GM18498 (cell line): ENCODE results near the gene KCNG1.
"Not testable (repeated sequence)": the region's sequence is repeated elsewhere in the genome, so short reads cannot be mapped to it uniquely, and the experiment has no call there.

Experiments used
- ATAC-seq: cut with Tn5 transposase; IDR thresholded peaks from one replicate; pipeline ENCODE4 v1.9.1; 2021; ENCODE audit warnings: mild to moderate bottlenecking, moderate library complexity; ENCODE audit not compliant: unreplicated experiment

The KCNG1 gene, protein sequence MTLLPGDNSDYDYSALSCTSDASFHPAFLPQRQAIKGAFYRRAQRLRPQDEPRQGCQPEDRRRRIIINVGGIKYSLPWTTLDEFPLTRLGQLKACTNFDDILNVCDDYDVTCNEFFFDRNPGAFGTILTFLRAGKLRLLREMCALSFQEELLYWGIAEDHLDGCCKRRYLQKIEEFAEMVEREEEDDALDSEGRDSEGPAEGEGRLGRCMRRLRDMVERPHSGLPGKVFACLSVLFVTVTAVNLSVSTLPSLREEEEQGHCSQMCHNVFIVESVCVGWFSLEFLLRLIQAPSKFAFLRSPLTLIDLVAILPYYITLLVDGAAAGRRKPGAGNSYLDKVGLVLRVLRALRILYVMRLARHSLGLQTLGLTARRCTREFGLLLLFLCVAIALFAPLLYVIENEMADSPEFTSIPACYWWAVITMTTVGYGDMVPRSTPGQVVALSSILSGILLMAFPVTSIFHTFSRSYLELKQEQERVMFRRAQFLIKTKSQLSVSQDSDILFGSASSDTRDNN

DNA sequence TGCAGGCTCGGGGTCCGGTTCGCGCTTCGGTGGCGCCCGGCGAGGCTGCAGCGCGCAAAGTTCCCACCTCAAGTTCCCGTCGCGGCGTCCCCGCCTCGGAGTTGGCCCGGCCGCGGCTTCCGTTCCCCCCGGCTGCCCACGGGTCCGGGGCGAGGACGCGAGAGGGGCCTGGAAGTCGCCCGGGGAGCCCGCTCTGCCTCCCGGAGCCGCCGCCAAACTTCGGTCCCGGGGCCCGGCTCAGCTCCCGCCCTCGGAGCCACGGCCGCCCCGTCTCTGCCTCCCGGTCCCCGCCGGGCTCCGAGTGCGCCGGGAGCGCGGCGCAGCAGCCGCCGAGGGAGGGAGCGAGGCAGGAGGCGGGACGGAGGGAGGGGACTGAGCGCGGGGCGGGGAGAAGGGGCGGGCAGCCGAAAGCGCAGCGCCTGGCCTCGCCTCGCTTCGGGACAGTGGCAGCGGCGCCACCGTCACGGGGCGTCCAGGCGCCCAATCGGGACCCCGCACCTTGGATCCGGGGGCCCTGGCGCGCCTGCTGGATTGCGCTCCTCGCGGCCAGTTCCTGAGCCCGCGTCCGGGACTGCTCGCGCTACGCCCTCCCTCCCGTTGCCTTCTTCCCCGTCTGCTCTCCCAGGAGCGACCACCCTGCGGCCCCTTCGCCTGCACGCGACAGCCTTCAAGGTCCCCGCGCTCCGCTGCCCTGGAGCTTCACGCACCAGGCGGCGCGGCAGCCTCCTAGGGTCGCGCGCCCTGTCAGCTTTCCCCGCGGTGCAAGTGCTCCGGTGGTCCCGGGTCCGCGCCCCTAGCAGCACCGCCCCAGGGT, at the start of gene KCNG1:
Gene KCNG1, minus strand, starts transcription at position 305 of the 814 bp plus-strand sequence. CDS start 12,769 bp downstream, outside the sequence.
- peak; percentile 86 for ATAC-seq

DNA sequence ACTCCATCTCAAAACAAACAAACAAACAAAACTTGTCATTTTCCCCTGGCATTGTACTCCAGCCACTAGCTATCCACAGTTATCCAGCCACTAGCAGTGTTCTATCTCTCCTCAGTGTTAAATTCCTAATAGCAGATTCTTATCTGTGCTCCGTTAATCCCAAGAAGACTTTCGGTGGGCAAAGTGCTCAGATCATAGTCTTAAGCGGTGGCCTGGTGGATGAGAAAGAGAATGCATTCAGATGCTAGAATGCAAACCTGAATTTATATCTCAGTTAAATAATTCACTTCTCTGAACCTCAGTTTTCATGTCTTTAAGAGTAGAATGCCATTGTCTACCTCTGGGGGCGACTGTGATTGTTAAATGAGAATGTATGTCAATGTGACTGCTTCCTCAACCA, 47.7 kb upstream of the KCNG1 start:
- ATAC-seq, result no peak

DNA sequence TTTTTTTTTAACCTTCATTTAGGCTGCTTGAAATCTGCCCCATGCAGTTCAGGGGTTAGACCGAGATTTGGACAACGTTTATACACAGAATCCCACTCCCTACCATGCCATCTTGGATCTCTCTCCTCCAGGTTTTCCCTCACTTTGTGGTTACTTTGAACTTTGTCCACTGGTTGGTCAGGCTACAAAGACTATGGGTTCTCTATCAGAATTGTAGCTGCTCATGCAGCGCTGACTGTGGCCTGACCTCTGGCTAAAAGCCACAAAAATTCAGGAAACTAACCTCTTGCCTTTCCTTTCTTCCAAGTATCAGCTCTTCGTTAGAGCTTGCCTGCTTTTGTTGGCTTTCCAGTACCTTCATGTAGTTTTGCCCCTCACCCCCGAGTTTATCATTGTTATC, 44.9 kb upstream of the KCNG1 start:
- ATAC-seq, result no peak

DNA sequence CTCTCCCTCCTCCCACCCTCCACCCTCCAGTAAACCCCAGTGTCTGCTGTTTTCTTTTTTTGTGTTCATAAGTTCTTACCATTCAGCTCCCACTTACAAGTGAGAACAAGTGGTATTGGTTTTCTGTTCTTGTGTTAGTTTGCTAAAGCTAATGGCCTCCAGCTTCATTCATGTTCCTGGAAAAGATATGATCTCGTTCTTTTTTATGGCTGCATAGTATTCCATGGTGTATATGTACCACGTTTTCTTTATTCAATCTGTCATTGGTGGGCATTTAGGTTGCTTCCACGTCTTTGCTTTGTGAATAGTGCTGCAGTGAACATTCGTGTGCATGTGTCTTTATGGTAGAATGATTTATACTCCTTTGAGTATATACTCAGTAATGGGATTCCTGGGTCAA, 42.7 kb upstream of the KCNG1 start:
- ATAC-seq, result no peak

DNA sequence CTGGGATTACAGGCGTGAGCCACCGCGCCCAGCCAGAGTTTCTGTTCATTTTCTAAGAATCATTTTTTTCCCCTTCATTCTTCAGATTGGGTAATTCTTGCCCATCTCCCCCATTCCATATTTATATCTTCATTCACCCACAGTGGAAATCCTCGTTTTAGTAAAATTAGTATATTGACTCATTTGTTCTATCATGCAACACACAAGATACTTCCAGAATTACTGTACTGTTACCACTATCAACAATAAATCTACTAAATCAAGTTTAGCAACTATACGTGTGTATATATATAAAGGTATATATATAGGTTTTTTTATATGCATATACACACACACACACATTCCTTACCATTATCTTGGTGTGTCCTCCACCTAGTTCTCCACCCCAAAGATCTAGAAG, 41.2 kb upstream of the KCNG1 start:
- ATAC-seq, result no peak

DNA sequence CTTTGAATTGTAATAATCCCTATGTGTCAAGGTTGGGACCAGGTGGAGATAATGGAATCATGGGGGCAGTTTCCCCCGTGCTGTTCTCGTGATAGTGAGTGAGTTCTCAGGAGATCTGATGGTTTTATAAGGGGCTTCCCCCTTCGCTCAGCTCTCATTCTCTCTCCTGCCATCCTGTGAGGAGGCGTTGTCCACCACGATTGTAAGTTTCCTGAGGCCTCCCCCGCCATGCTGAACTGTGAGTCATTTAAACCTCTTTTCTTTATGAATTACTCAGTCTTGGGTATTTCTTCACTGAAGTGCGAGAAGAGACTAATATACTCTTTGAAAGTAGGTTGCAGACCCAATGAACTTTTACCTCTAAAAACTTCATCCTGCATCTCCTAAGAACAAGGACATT, 39.2 kb upstream of the KCNG1 start:
- ATAC-seq, result no peak

DNA sequence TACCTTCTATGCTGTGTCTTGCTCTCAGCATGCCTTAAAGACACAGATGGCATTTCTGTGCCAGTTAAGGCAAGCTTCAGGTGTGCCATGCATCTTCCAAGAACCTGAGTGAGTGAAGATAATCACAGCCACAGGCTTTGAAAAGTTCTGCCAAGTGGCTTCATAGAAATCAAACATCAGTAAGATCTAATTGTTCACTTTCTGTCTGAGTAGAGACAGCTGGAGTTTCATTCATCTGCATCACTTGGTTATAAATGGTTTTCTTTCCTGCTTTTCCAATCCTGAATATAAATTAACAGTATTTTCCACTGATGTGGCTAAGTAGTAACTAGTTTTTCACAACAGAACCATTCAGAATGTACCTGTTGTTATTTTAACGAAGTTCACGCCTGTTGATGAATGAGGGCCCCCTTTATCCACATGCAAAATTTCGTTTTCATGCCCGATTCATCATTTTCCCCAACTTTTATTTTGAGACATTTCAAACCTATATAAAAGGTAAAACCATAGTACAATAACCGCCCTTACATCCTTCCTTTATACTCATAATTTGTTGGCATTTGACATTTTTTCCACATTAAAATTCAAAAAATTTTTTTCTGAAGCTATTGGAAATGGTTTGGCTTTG, 38.6 kb upstream of the KCNG1 start:
- ATAC-seq, result no peak

DNA sequence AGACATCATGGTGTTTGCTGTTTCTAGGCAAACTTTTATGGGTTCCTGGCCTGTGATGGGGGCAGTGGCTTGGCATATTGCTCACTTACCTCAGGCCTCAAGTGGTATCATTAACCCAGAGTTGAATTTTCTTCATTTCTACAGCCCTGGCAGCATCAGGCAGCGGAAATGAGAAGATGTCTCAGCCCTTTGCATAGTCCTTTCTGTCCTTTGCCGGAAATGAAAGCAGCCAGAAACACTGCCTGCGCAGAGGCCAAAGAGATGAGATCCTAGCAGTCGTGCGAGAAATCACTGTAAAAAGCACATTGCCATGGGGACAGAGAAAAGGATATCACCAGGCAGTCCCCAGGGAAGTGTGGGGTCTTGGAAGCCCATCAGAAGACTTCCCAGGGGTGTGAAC, 37.4 kb upstream of the KCNG1 start:
- no peak for ATAC-seq

DNA sequence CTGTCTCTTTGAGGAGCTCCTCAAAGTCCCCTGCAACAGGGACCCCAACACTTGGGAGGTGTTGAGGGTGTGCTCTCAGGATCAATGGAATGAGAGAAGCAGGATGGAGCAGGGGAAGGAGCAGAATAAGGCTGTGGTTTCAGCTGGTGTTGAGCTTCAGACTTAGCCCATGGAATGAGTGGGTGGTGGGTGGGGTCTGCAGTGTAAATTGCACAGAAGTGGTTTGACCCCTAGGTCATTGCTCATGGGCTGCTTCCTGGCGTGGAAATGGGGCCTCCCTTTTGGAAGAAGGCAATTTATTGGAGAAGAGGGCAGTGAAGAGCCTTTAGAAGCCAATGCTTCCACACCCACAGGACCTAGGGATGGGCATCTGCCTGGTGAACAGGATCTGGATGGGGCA, 37.0 kb upstream of the KCNG1 start:
- ATAC-seq, result no peak

DNA sequence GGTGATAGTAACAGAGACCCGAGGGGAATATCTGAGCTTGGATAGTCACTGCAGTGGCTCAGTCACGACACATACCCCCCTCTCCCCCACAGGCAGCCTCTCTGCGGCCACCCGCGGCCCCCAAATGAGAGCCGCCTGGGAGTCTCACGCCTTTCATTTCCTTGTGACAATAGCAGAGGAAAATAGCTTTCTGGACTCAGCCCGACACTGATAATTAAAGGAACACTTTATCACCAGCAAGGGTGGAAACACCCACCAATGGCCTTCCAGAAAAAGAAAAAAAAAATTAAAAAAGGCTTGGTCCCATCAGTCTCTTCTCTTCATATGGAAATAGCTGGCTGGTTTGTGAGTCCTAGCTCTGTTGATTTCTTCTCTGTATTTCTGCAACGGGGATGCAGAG, 35.1 kb upstream of the KCNG1 start:
- ATAC-seq, result no peak

DNA sequence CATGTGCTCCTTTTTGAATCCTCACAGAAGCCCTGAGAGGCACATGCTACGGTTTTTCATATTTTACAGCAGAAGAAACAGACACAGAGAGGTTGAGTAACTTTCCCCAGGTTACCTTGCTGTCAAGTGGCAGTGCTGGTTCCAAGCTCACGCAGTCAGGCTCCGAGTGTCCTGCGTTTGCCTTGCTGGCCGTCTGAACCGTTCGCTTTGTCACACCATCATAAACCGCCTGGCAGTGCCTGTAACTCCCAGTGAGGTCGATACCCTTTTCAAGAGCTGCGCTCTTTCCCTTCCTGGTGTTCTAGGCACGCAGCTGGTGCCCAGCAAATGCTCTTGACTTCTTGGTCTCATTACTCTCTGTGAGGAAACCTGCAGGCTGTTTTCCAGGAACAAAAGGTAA, 31.3 kb upstream of the KCNG1 start:
- ATAC-seq, result no peak

DNA sequence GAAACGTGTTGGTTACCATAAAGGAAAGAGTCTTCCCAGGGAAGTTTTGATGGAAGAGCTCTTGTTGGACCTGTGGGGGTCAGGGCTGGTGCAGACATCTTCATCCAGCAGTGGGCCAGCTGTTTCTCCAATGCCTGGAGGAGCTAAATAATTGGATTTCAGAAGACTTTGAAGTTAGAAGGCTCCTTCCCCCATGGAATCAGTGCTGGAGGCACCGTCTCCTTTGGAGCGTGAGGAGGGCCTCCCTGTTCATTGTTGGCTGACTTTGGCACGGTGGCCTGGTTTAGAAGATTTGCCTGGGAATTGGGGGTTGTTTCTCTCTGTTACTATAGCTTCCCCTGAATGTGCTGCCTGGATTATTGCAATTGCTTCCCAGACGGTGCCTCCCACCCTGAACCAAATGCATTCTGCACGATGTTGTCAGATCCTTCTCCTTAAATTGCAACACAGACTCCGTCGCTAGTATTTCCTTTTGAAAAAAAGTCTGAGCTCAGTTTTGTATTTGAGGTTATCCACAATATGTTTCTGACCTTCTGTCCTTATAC, 27.7 kb upstream of the KCNG1 start:
- no peak for ATAC-seq

DNA sequence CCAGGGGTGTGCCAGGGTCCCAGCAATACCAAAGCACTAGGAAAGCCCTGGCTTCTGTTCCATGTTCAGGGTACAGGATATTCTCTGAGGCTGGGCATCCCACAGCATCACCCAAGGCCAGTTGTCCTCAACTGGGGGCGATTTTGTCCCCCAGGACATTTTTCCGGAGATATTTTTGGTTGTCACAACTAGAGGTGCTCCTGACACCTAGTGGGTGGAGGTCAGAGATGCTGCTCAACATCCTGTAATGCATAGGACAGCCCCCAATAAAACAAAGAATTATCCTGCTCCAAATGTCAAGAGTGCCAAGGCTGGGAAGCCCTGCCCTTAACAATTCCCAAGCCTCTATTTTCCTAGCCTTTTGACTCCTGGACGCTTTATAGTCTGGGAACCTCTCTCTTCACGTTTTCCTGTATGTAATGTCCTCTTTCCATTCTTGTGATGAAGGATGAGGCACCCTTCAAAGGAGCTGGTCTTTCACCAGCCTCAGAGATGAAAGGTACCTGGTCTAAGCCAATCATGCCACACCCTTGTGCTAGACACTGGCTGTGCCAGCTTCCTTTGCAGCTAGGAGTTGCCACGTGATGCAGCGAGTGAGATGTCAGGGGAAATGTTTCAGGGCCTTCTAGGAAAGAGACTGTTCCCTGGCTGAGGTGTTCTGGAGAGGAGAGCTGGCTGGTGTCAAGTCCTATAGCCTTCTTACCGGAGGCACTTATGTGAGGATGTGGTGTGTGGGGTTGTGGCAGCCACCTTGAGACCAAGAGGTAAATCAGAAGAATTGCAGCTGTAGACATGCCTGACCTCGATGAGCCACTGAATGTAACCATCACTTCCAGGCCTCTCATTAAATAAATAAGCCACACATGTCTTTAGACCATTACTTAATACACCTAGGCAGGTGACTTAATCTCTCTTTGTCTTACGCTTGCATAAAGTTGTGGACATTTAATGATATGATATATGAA, 23.4 kb upstream of the KCNG1 start:
- no peak for ATAC-seq

DNA sequence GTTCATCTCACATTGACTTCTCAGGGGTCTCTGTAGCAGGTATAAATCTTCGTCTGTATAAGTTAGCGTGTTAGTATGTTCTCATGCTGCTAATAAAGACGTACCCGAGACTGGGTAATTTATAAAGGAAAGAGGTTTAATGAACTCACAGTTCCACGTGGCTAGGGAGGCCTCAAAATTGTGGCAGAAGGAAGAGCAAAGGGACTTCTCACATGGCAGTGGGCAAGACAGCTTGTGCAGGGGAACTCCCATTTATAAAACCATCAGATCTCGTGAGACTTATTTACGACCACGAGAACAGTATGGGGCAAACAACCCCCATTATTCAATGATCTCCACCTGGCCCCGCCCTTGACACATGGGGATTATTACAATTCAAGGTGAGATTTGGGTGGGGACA, 22.6 kb upstream of the KCNG1 start:
- not testable (repeated sequence) for ATAC-seq

DNA sequence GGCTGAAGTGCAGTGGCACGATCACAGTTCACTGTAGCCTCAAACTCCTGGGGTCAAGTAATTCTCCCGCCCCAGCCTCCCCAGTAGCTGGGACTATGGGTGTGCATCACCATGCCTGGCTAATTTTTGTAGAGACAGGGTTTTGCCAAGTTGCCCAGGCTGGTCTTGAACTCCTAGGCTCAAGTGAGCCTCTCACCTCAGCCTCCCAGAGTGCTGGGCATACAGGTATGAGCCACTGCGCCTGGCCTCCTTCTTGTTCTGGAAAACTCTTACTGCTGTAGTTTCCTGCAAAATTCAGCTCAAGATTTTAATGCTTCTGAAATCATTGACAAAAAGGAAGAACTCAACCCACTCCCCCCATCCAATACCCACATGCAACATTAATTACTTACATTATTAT, 21.9 kb upstream of the KCNG1 start:
- ATAC-seq, result no peak

DNA sequence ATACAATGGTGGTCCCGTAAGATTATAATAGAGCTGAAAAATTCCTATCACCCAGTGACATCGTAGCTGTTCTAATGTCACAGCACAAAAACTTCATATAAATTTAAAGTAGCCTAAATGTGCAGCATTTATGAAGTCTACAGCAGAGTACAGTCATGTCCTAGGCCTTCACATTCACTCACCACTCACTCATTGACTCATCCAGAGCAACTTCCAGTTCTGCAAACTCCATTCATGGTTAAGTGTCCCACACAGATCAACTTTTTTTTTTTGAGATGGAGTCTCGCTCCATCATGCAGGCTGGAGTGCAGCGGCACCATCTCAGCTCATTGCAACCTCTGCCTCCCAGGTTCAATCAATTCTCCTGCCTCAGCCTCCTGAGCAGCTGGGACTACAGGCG, 20.9 kb upstream of the KCNG1 start:
- ATAC-seq, result no peak

DNA sequence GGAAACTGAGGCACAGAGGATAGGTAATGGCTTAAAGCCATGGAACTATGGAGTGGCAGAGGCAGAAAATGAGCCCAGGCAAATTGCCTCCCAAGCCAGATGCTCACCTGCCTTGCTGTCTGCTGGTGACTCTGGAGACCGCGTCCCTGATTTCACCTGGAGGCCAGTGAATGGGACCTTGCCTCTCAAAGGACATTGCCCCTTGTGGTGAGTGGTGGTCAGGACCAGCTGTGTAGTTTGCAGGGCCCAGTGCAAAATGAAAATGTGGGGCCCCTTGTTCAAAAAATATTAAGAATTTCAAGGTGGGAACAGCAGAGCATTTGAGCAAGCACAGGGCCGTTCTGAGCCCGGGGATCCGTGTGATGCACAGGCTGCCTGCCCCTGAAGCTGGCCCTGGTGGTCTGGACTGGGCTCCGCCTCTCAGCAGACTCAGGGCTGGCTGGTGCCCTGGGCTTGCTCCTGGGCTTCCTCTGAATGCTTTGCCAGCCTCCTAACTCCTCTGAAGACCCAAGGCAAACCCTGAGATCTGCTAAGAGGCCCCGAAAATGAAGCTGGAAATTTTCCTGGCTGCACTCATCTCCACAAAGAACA, 19.8 kb upstream of the KCNG1 start:
- no peak for ATAC-seq

DNA sequence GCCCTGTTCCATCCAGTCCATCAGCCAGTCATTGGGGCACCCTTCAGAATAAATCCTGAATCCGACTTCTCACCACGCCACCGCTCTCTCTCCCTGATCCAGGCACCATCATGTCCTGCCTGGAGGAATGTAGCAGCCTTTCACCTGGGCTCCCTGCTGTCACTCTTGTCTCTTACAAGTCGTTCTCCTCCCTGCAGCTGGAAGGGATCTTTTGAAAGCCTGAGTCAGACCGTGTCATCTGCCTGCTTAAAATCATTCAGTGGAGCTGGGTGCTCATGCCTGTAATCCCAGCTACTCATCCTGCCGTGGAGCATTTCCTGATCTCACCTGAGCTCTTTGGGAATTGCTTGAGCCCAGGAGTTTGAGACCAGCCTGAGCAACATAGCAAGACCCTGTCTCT, 19.2 kb upstream of the KCNG1 start:
- no peak for ATAC-seq

DNA sequence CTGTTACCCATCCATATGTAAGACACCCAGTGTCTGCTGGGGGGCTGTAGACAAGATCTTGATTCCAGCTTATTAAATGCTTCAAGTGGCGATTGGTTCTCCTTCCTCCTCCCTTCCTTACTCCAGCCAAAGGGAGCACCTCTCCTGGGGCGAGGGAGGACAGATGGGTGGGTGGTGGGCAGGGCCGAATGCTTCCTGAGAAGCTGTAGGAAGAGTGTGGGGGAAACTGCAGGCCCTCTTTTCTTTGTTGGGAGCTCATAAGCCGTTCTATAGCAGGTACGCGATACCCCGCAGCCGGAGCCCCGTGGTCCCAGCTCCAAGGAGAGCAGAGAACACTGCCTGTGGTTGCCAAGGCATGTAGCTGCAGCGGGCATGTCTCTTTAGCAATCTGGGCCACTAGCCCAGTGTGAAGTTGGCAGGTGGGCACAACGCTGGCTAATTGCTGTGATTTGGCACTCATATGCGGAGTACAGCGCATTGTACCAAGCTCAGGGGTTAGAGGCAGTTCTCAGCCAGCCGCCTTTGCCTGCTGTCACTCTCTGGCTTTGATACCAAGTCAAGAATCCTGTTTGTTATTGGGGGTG, 14.7 kb upstream of the KCNG1 start:
- ATAC-seq, result no peak
